HepG2 (cell line): ENCODE measurements around the gene TTBK1. TPM values are rescaled to one million over a fixed set of nuclear protein-coding genes. Genes with fewer than 3 reads are reported as not detected.

Source experiments
- GATA4 ChIP-seq: sonication (generic); IDR thresholded peaks from 2 replicates; pipeline ENCODE4 v1.6.1; 2016; ENCODE audit warnings: antibody characterized with exemption, low read depth, borderline replicate concordance
- IRX3 ChIP-seq: sonication (generic); formaldehyde crosslinking; IDR thresholded peaks from 2 replicates; pipeline ENCODE4 v1.8.1; 2023; ENCODE audit warnings: mild to moderate bottlenecking, low read depth, missing genetic modification reagents, borderline replicate concordance
- KDM1A ChIP-seq: IDR thresholded peaks from 2 replicates; pipeline ENCODE4 v1.6.1; 2016; ENCODE audit warnings: missing compliant biosample characterization
- MEF2D ChIP-seq: sonication (generic); formaldehyde crosslinking; IDR thresholded peaks from 2 replicates; pipeline ENCODE4 v1.5.1; 2020; ENCODE audit warnings: mild to moderate bottlenecking, missing genetic modification reagents
- MEIS1 ChIP-seq: sonication (generic); formaldehyde crosslinking; IDR thresholded peaks from 2 replicates; pipeline ENCODE4 v1.9.0; 2021; ENCODE audit warnings: mild to moderate bottlenecking, missing genetic modification reagents, moderate library complexity, borderline replicate concordance
- PAX8 ChIP-seq: sonication (generic); formaldehyde crosslinking; IDR thresholded peaks from 2 replicates; pipeline ENCODE4 v1.8.0; 2022; ENCODE audit warnings: mild to moderate bottlenecking, missing genetic modification reagents, borderline replicate concordance
- PPARG ChIP-seq: conservative IDR thresholded peaks from 2 replicates; pipeline ENCODE4 v1.6.1; 2016; ENCODE audit warnings: missing biosample characterization, missing genetic modification reagents
- SIN3A ChIP-seq: IDR thresholded peaks from 2 replicates; pipeline ENCODE4 v1.6.1; 2011; ENCODE audit warnings: low read depth, mild to moderate bottlenecking, control low read depth, low read length, borderline replicate concordance
- SOX5 ChIP-seq: IDR thresholded peaks from 2 replicates; pipeline ENCODE4 v1.6.1; 2016; ENCODE audit warnings: borderline replicate concordance
- SPEN ChIP-seq: sonication (generic); formaldehyde crosslinking; IDR thresholded peaks from 2 replicates; pipeline ENCODE4 v1.5.1; 2020; ENCODE audit warnings: low read depth, mild to moderate bottlenecking, missing genetic modification reagents
- TBX2 ChIP-seq: sonication (generic); formaldehyde crosslinking; IDR thresholded peaks from 2 replicates; pipeline ENCODE4 v1.5.0; 2020; ENCODE audit warnings: missing genetic modification reagents, mild to moderate bottlenecking, borderline replicate concordance
- TRIM24 ChIP-seq: sonication (generic); formaldehyde crosslinking; IDR thresholded peaks from 2 replicates; pipeline ENCODE4 v1.8.0; 2022; ENCODE audit warnings: mild to moderate bottlenecking, missing genetic modification reagents
- ZNF274 ChIP-seq: sonication (generic); formaldehyde crosslinking; IDR thresholded peaks from 2 replicates; pipeline ENCODE4 v1.5.1; 2020; ENCODE audit warnings: mild to moderate bottlenecking, missing genetic modification reagents
- ZNF737 ChIP-seq: sonication (generic); formaldehyde crosslinking; IDR thresholded peaks from 2 replicates; pipeline ENCODE4 v1.5.0; 2020; ENCODE audit warnings: missing genetic modification reagents, mild to moderate bottlenecking, borderline replicate concordance
- ZNF883 ChIP-seq: sonication (generic); formaldehyde crosslinking; IDR thresholded peaks from 2 replicates; pipeline ENCODE4 v1.5.1; 2020; ENCODE audit warnings: mild to moderate bottlenecking, missing genetic modification reagents; ENCODE audit errors: not compliant biosample characterization
- polyA plus RNA-seq, 8 experiments: library from polyadenylated mRNA; depleted of rRNA in 3 of 8; stranded (reverse) in 7 of 8; unstranded in 1 of 8; fragments of >200 nt; fragmentation: Illumina TruSeq in 4 of 8; extraction: Trizol in 4 of 8; gene quantifications; 2 replicates each; pipeline versions ENCODE4 v1.2.1 to v1.2.3, GENCODE V29; 2011 to 2016; ENCODE audit warnings: low read depth in 4 of 8, missing spikeins in 1 of 8, mixed read lengths in 1 of 8; ENCODE audit not compliant: insufficient read depth in 1 of 8
- total RNA-seq, 5 experiments: library from RNA; depleted of rRNA; stranded (reverse); fragments of >200 nt; fragmentation: Illumina TruSeq; extraction: Trizol; gene quantifications; 2 replicates each; pipeline ENCODE4 v1.2.3, GENCODE V29; 2016; ENCODE audit warnings: low read depth in 1 of 5
- TF ChIP-seq, protein P1 (sequence below): sonication (generic); formaldehyde crosslinking; IDR thresholded peaks from 2 replicates; pipeline ENCODE4 v1.4.0; 2020; ENCODE audit warnings: missing genetic modification reagents, borderline replicate concordance
- TF ChIP-seq, protein P2 (sequence below): IDR thresholded peaks from 2 replicates; pipeline ENCODE4 v1.6.1; 2016; ENCODE audit warnings: missing genetic modification reagents, missing compliant biosample characterization
- TF ChIP-seq, protein P3 (sequence below): sonication (generic); formaldehyde crosslinking; IDR thresholded peaks from 2 replicates; pipeline ENCODE4 v1.4.0; 2020; ENCODE audit warnings: missing genetic modification reagents, mild to moderate bottlenecking, borderline replicate concordance
- TF ChIP-seq, protein P4 (sequence below): fragments of 450-650 bp; IDR thresholded peaks from 2 replicates; pipeline ENCODE4 v1.6.1; 2016
- TF ChIP-seq, protein P5 (sequence below): sonication (generic); formaldehyde crosslinking; IDR thresholded peaks from 2 replicates; pipeline ENCODE4 v1.4.0; 2020; ENCODE audit warnings: missing genetic modification reagents

Gene TTBK1
- total and polyA plus RNA-seq, 2 of the 13 experiments (the other 11 are each of a cell fraction or from before 2014, with no cell fraction given), result 0.24 to 0.33 TPM

DNA sequence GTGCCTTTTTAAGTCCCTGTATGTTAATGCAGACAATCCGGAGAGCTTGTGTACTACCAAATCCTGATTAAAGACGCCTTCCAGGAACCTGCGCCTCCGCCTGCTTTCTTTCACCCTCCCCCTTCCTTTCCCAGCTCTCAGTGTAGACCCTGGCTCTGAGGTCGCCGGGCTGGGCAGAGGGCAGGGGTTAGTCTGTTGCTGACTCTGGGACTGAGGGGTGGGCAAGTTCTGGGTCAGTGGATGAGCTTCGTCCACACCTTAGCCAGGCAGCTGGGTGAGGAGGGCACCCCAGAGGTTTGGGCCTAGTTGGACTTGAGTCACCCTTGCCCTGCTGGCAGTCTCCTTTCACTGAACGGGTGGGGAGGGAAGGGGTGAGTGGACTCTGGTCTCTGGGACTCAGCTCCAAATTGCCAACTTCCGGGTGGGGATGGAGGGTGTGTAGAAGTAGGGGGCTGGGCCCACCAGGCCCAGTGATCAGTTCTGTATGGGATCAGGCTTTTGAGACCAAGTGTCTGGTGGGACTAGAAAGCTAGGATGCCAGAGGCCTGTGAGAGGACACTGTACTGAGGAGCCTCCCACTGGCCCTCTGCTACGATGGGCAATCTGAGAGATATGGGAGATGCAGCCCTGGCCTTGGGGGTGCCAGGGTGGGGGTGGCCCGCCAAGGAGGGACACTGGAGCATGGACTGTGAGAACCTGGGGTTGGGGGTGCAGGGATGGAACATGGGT, 33.5 kb downstream of the TTBK1 start (continued):
- TF ChIP-seq ZNF883 (CRISPR knock-in tag) (peak; percentile 13), ZNF737 (CRISPR knock-in tag) (0 out of 2 replicates have a peak, but pooled peaks have one; percentile 13), MEF2D (CRISPR knock-in tag) (peak; percentile 31; the same call in 1 of the 2 replicates), KDM1A (no peak), SPEN (peak; percentile 87), SOX5 (CRISPR knock-in tag) (0 out of 2 replicates have a peak, but pooled peaks have one; percentile 43), IRX3 (0 out of 2 replicates have a peak, but pooled peaks have one; percentile 36), PAX8 (CRISPR knock-in tag) (0 out of 2 replicates have a peak, but pooled peaks have one; percentile 61), SIN3A (peak; percentile 18; the same call in 1 of the 2 replicates), ZNF274 (CRISPR knock-in tag) (peak; percentile 56; the same call in 1 of the 2 replicates), TRIM24 (CRISPR knock-in tag) (peak; percentile 50; the same call in 1 of the 2 replicates), MEIS1 (CRISPR knock-in tag) (peak; percentile 78), GATA4 (no peak), PPARG (peak; percentile 84), TBX2 (CRISPR knock-in tag) (peak; percentile 73)
- TF ChIP-seq, protein P1, sequence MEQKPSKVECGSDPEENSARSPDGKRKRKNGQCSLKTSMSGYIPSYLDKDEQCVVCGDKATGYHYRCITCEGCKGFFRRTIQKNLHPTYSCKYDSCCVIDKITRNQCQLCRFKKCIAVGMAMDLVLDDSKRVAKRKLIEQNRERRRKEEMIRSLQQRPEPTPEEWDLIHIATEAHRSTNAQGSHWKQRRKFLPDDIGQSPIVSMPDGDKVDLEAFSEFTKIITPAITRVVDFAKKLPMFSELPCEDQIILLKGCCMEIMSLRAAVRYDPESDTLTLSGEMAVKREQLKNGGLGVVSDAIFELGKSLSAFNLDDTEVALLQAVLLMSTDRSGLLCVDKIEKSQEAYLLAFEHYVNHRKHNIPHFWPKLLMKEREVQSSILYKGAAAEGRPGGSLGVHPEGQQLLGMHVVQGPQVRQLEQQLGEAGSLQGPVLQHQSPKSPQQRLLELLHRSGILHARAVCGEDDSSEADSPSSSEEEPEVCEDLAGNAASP (CRISPR knock-in tag), result peak; percentile 57; the same call in 1 of the 2 replicates
- TF ChIP-seq, protein P2, sequence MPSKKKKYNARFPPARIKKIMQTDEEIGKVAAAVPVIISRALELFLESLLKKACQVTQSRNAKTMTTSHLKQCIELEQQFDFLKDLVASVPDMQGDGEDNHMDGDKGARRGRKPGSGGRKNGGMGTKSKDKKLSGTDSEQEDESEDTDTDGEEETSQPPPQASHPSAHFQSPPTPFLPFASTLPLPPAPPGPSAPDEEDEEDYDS, result peak; percentile 75
- TF ChIP-seq, protein P3, sequence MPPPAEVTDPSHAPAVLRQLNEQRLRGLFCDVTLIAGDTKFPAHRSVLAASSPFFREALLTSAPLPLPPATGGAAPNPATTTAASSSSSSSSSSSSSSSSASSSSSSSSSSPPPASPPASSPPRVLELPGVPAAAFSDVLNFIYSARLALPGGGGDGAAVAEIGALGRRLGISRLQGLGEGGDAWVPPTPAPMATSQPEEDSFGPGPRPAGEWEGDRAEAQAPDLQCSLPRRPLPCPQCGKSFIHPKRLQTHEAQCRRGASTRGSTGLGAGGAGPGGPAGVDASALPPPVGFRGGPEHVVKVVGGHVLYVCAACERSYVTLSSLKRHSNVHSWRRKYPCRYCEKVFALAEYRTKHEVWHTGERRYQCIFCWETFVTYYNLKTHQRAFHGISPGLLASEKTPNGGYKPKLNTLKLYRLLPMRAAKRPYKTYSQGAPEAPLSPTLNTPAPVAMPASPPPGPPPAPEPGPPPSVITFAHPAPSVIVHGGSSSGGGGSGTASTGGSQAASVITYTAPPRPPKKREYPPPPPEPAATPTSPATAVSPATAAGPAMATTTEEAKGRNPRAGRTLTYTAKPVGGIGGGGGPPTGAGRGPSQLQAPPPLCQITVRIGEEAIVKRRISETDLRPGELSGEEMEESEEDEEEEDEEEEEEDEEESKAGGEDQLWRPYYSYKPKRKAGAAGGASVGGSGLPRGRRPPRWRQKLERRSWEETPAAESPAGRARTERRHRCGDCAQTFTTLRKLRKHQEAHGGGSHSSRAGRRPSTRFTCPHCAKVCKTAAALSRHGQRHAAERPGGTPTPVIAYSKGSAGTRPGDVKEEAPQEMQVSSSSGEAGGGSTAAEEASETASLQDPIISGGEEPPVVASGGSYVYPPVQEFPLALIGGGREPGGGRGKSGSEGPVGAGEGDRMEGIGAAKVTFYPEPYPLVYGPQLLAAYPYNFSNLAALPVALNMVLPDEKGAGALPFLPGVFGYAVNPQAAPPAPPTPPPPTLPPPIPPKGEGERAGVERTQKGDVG (CRISPR knock-in tag), result peak; percentile 47
- TF ChIP-seq, protein P4, sequence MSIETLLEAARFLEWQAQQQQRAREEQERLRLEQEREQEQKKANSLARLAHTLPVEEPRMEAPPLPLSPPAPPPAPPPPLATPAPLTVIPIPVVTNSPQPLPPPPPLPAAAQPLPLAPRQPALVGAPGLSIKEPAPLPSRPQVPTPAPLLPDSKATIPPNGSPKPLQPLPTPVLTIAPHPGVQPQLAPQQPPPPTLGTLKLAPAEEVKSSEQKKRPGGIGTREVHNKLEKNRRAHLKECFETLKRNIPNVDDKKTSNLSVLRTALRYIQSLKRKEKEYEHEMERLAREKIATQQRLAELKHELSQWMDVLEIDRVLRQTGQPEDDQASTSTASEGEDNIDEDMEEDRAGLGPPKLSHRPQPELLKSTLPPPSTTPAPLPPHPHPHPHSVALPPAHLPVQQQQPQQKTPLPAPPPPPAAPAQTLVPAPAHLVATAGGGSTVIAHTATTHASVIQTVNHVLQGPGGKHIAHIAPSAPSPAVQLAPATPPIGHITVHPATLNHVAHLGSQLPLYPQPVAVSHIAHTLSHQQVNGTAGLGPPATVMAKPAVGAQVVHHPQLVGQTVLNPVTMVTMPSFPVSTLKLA, result no peak
- TF ChIP-seq, protein P5, sequence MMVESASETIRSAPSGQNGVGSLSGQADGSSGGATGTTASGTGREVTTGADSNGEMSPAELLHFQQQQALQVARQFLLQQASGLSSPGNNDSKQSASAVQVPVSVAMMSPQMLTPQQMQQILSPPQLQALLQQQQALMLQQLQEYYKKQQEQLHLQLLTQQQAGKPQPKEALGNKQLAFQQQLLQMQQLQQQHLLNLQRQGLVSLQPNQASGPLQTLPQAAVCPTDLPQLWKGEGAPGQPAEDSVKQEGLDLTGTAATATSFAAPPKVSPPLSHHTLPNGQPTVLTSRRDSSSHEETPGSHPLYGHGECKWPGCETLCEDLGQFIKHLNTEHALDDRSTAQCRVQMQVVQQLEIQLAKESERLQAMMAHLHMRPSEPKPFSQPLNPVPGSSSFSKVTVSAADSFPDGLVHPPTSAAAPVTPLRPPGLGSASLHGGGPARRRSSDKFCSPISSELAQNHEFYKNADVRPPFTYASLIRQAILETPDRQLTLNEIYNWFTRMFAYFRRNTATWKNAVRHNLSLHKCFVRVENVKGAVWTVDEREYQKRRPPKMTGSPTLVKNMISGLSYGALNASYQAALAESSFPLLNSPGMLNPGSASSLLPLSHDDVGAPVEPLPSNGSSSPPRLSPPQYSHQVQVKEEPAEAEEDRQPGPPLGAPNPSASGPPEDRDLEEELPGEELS (CRISPR knock-in tag), result 0 out of 2 replicates have a peak, but pooled peaks have one; percentile 33
